HL-60/S4 treated with retinoic acid at 250 ng/mL for 4 days and 3 days (cell line): ENCODE data around the gene HSD3B2.
"Not testable (repeated sequence)": the region's sequence is repeated elsewhere in the genome, so short reads cannot be mapped to it uniquely, and the experiment has no call there.

Experiments used
- in situ Hi-C: fragments of 300-500 bp; cut with MboI; formaldehyde crosslinking; loops from 2 replicates; pipeline ENCODE4 v1.7.0; 2022; ENCODE audit warnings: low sequenced_read_pairs

HSD3B2 gene

DNA sequence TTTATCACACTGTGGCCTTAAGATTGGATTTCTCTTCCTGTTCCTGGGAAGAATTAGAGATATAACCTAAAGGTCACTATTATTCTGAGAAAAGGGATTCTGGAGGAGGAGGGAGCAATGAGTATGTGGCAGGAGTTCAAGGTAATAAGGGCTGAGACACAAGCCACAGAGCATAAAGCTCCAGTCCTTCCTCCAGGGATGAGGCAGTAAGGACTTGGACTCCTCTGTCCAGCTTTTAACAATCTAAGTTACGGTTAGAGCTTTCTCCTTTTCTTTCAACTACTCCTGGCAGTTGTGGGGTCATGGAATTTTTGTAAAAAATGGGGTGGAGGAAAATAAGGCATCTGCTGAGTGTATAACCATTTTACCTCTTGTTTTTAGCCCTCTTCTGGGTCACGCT, at the start of gene HSD3B2:
Gene HSD3B2, plus strand, starts transcription at position 201 of the 400 bp plus-strand sequence. CDS start 270 bp downstream, outside the sequence.
- in situ Hi-C loops = no loop called here

DNA sequence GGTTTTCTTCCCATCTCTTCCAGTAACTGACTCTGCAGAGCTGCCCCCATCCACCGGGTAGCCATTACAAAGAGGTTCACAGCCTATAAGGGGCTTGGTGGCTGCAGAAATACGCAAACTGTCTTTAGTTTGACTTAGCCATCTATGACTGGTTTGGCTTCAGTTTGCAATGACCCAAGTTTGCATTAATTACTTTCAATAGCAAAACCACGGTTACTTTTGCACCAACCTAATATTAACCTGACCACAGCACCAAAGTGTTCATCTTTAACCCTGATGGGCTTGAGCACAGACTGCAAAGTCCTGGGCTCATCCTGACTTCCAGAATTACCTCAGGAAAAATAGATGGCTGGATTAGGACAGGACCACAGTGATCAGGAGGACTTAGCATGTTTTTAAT, 48.5 kb upstream of the HSD3B2 start:
- in situ Hi-C loops = no loop called here

- in situ Hi-C loops = no loop called here
Observed at GRCh38 chr1:119367432-119368124, 47.4 kb upstream of the HSD3B2 start.

DNA sequence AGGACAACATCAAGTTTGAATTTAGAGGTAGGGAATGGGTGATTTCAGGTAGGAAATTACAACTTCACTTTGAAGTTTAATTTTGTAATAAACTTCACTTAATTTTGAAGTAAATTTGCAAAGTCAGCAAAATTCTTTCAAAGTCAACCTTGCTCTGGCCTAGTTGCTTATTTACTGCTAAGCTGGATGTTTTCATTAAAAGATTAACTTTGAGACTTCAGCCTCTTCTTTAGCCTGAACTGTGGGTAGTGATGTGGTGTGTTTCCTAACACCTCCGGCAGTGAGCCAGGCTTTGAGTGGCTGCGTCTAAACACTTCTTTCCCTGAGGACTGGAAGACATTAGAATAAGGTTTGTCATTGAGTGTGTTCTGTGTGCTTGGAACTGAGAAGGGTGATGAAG, 46.4 kb upstream of the HSD3B2 start, which contains the start of gene HAO2:
Gene HAO2, plus strand, starts transcription at position 232 of the 400 bp plus-strand sequence. CDS start 12,301 bp downstream, outside the sequence.
- in situ Hi-C loops = no loop called here

DNA sequence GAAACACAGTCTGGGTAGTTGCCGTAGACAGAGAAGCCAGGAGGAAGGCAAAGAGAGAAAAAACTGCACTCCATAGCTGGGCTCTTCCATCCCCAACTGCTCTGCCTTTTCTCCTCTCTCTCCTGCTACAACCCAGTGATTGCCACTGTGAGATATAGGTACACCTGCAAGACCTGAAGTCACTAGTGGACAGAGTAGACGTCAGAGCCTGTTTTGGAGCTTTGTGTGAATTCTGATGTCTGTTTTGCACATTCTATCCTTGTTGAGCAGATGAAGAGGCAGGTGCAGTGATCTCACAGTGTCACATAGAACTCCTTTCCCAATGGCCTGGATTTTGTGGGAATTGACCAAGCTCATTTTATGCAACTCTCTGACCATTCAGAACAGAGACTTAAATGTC, 44.2 kb upstream of the HSD3B2 start:
- in situ Hi-C loops = no loop called here

- in situ Hi-C loops = no loop called here
Observed at GRCh38 chr1:119371815-119372214, 43.1 kb upstream of the HSD3B2 start.

DNA sequence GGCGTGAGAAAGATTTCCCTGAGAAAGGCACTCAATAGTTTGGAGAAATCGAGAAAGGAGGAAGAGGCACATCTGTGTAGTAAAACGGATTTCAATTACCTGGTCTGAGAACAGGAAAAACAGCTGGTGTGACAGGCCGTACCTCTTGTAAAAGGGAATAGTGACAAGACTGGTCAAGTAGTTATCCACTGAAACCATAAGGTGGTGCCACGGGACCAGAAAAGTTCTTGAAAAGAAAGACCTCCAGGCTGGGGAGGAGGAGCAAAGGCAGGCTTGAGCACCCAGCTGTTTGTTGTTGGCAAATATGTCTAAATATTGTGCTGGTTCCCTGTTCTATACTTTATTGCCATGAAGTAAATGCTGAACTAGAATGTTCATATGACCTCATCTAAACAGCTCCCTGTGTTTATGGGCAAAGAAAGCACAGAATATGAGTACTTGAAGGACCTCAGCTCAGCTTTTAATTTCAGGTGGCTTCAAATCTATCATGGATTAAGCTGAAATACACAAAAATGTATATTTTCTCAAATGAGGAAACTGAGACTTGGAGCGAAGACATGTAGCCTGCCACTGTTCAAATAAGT, 42.4 kb upstream of the HSD3B2 start:
- in situ Hi-C loops = no loop called here

GRCh38 chr1:119373465-119373864, 41.5 kb upstream of the HSD3B2 start:
- in situ Hi-C loops = no loop called here

- in situ Hi-C loops = no loop called here
Observed at GRCh38 chr1:119374208-119374874, 40.6 kb upstream of the HSD3B2 start.

DNA sequence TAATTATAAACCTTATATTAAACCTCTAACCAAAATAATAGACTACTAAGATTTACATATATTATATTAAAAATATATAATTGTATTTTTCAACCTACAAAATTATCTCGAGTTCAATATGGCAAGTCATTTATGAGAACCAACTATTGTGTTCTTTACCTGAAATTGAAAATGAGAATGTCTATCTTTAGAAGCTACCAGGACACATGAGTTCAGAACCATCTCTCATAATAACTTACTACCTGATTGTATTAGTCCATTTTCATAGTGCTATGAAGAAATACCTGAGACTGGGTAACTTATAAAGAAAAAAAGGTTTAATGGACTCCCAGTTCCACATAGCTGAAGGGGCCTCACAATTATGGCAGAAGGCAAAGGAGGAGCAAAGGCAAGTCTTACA, 39.6 kb upstream of the HSD3B2 start:
- in situ Hi-C loops = no loop called here

DNA sequence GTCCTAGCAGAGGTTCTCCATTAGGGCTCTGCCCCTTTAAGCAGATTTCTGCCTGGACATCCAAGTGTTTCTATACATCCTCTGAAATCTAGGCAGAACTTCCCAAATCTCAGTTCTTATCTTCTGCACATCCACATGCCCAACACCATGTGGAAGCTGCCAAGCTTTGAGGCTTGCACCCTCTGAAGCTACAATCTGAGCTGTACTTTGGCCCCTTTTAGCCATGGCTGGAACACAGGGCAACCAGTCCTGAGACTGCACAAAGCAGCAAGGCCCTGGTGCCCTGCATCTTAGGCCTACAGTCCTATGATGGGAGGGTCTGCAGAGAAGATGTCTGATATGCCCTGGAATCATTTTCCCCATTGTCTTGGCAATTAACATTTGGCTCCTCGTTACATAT, 38.4 kb upstream of the HSD3B2 start:
- in situ Hi-C loops = no loop called here

GRCh38 chr1:119377594-119377993, 37.4 kb upstream of the HSD3B2 start:
- in situ Hi-C loops = not testable (repeated sequence)

DNA sequence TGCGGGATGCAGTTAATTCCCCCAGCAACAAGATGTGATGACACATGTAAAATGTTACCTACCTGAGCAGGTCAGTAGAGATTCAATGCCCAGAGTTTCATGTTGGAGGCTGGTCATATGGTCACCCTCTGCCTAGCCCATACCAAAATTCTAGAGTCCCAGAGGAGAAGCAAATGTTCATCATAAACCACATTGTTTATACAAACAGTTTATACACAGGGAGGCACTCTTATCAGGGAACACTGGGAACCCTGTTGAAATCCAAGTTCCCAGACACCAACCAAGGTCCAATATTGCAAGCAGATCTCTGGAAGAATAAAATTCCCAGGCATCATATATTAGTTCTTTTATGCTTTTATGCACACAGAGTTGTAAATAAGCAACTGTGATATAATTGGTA, 35.8 kb upstream of the HSD3B2 start:
- in situ Hi-C loops = no loop called here

GRCh38 chr1:119380304-119380703, 34.6 kb upstream of the HSD3B2 start:
- in situ Hi-C loops = no loop called here

DNA sequence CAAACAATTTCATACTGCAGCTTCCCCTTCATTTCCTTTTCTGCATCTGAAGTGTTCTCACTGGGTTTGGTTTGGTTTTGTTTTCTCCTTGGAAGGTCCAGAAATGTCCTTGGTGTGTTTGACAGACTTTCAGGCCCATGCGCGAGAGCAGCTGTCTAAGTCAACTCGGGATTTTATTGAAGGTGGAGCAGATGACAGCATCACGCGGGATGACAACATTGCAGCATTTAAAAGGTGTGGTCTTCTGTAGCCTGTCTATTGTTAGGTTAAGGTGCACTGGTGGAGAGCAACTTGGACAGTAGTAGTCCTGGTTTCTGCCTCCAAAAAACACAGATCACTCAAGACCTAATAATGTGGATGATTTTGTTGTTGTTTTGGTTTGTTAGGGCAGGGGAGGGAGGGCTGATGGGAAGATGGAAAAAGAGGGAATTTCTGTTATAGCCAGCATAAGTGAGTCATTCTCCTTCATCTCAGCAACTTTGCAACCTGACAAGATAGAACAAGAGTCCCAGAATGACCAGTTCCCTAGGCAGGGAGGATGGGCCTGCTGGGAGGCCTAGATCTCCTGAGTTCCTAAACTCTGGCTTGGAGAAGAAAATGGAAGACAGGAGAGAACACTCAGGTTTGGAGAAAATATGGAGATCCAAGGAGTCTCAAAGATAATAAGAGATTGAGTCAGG, 33.8 kb upstream of the HSD3B2 start:
- in situ Hi-C loops = no loop called here

GRCh38 chr1:119384591-119384990, 30.4 kb upstream of the HSD3B2 start:
- in situ Hi-C loops = no loop called here

DNA sequence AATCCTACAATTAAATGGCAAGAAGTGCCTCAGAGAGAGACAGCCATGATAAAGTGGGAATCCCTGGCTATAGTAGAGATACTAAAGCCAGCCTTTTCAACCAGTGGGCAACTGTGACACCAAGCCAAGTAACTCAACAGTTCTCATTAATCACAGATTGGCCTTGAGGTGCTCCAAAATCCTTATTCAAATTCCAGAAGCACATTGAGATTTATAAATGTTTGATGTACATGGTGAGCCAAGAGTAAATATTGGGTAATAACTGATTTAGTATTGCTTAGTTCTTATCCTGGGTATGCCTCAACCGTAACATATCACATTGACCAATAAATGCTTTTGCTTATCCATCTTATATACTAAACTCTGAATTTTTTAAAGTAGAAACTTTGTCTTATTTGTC, 29.3 kb upstream of the HSD3B2 start:
- in situ Hi-C loops = no loop called here

DNA sequence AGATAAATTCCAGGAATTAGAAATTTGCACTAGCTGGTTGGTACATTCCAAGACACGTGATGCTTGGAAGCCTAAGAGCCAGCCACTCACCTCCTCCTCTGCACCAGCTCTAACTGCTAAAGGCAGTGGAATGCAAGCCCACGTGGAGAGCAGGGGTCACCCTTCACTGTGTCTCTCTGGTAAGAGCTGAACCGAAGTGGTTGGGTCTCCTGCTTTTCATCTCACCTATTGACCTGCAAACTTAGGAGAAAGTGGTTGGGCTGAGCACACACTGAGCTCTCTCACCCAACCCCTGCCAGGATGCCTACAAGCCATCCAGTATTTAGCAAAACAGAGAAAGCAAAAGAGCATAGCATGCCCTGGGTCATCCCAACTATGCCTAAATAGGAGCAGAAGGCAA, 27.1 kb upstream of the HSD3B2 start:
- in situ Hi-C loops = no loop called here

GRCh38 chr1:119388450-119388849, 26.5 kb upstream of the HSD3B2 start:
- in situ Hi-C loops = no loop called here

GRCh38 chr1:119390526-119390925, 24.4 kb upstream of the HSD3B2 start:
- in situ Hi-C loops = no loop called here

DNA sequence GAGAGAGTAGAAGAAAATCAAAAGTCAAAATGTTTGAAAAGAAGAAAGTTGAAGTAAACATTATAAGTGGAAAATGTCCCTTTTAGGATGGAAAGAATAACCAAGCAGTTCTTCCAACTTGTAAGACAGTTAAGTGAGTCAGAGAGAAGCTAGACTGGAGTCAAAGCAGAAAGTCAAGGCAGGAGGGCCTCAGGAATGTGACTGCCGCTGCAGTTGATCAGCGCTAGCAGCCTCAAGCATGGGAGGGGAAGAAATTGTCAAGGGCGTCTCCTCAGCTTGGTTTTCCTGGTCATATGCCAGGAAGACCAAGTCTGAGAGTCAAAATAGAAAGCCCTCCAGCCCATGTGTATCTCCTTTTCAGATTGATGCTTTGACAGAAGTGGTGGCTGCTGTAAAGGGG, 23.2 kb upstream of the HSD3B2 start:
- in situ Hi-C loops = no loop called here

DNA sequence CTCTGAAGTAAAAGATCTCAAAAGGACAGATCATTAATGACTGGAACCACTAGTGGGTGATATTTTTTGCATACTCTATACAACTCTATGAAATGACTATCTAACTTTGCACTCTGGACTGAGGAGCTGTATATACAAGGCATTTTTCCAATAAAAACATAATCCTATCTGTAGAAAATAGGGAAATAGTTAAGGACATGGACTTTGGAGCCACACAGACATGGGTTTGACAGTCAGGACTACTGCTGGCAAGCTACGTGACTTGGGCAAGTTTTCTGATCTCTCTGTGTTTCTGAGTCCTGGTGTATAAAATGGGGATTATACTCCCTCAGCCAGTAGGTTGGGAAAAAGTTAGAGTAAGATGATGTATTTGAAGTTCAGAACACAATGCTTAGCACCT, 20.9 kb upstream of the HSD3B2 start:
- in situ Hi-C loops = no loop called here
